Keratinocyte (primary cell): ENCODE data around the gene RFX3. TPM values are rescaled to one million over a fixed set of nuclear protein-coding genes. Genes with fewer than 3 reads are reported as not detected.

Source experiments
- DNase-seq: peaks from one replicate; pipeline ENCODE4 v3.0.0-alpha.2; 2011; ENCODE audit warnings: low read depth, missing footprints, low spot score
- FAIRE-seq: peaks from 2 replicates; lab custom pipeline; 2011; peaks lifted over from hg19 to GRCh38; lab: Jason Lieb, UNC
- H2AFZ ChIP-seq: 2 replicates; pipeline ENCODE4 v1.6.0; 2012; ENCODE audit warnings: low read length, control low read depth, inconsistent platforms; ENCODE audit not compliant: control insufficient read depth
- H3K27ac ChIP-seq: 2 replicates; pipeline ENCODE4 v1.5.1; 2011; ENCODE audit warnings: low read length; ENCODE audit not compliant: control insufficient read depth, insufficient read depth
- H3K27me3 ChIP-seq: 3 replicates; pipeline ENCODE4 v1.6.0; 2011; ENCODE audit warnings: low read length; ENCODE audit not compliant: control insufficient read depth, insufficient read depth; ENCODE audit errors: extremely low read depth
- H3K36me3 ChIP-seq, 2 experiments: 2 replicates in 1 of 2; 3 replicates in 1 of 2; pipeline ENCODE4 v1.5.1; 2011; ENCODE audit warnings: low read length in 2 of 2, mild to moderate bottlenecking in 1 of 2; ENCODE audit not compliant: control insufficient read depth in 2 of 2, insufficient read depth in 2 of 2; ENCODE audit errors: extremely low read depth in 1 of 2
- H3K4me1 ChIP-seq: 3 replicates; pipeline ENCODE4 v1.5.1; 2011; ENCODE audit warnings: low read length; ENCODE audit not compliant: control insufficient read depth, insufficient read depth; ENCODE audit errors: extremely low read depth
- H3K4me2 ChIP-seq: 3 replicates; pipeline ENCODE4 v1.6.0; 2011; ENCODE audit warnings: low read depth, low read length; ENCODE audit not compliant: control insufficient read depth, insufficient read depth; ENCODE audit errors: extremely low read depth
- H3K4me3 ChIP-seq, 3 experiments: fragments of 200-600 bp in 1 of 3; sonication (generic) in 1 of 3; 2 replicates in 2 of 3; 3 replicates in 1 of 3; pipeline ENCODE4 v1.5.1; 2011 to 2016; ENCODE audit warnings: low read length in 3 of 3, mild to moderate bottlenecking in 3 of 3, control low read depth in 2 of 3, inconsistent platforms in 1 of 3, low read depth in 1 of 3, mixed read lengths in 1 of 3, mixed run types in 1 of 3, moderate library complexity in 1 of 3; ENCODE audit not compliant: control insufficient read depth in 2 of 3, insufficient read depth in 2 of 3; ENCODE audit errors: extremely low read depth in 1 of 3
- H3K79me2 ChIP-seq: 2 replicates; pipeline ENCODE4 v1.6.0; 2012; ENCODE audit warnings: low read length; ENCODE audit not compliant: control insufficient read depth, insufficient read depth
- H3K9ac ChIP-seq: 3 replicates; pipeline ENCODE4 v1.6.0; 2011; ENCODE audit warnings: low read length; ENCODE audit not compliant: control insufficient read depth, insufficient read depth; ENCODE audit errors: extremely low read depth
- H3K9me1 ChIP-seq: 3 replicates; pipeline ENCODE4 v1.6.0; 2011; ENCODE audit warnings: low read length; ENCODE audit not compliant: control insufficient read depth, insufficient read depth; ENCODE audit errors: extremely low read depth
- H3K9me3 ChIP-seq: 2 replicates; pipeline ENCODE4 v1.5.1; 2012; ENCODE audit warnings: low read depth, low read length; ENCODE audit not compliant: control insufficient read depth
- H4K20me1 ChIP-seq: 3 replicates; pipeline ENCODE4 v1.6.0; 2011; ENCODE audit warnings: low read length; ENCODE audit not compliant: control insufficient read depth, insufficient read depth; ENCODE audit errors: extremely low read depth
- EZH2 ChIP-seq: IDR thresholded peaks from one replicate; pipeline ENCODE4 v1.6.1; 2012; ENCODE audit warnings: inconsistent platforms, mild to moderate bottlenecking, low read length, moderate library complexity
- dilution Hi-C: fragments of 300-500 bp; cut with MboI; formaldehyde crosslinking; loops from one replicate; pipeline ENCODE4 v1.7.0; 2020; ENCODE audit warnings: low sequenced_read_pairs; ENCODE audit not compliant: extremely low pct_ligation_motif_present
- polyA plus RNA-seq, 5 experiments: library from polyadenylated mRNA; depleted of rRNA in 3 of 5; stranded (reverse) in 3 of 5; stranded (forward) in 1 of 5; unstranded in 1 of 5; fragments of >200 nt; gene quantifications; 1 replicate in 1 of 5; 2 replicates in 3 of 5; 3 replicates in 1 of 5; pipeline versions ENCODE4 v1.2.1 to v1.2.3, GENCODE V29; 2011 to 2012; ENCODE audit warnings: missing spikeins in 2 of 5, low read depth in 1 of 5, low replicate concordance in 1 of 5
- TF ChIP-seq, protein P1 (sequence below), 3 experiments: IDR thresholded peaks in 1 of 3; conservative IDR thresholded peaks in 1 of 3; optimal IDR thresholded peaks in 1 of 3; 2 replicates in 2 of 3; 3 replicates in 1 of 3; pipeline versions ENCODE3 to v1.5.1; 2011; ENCODE audit warnings: low read length in 3 of 3, mild to moderate bottlenecking in 3 of 3, moderate library complexity in 2 of 3, control low read depth in 1 of 3, inconsistent platforms in 1 of 3; ENCODE audit not compliant: insufficient read depth in 2 of 3; ENCODE audit errors: extremely low read depth in 1 of 3

The RFX3 gene
- polyA plus RNA-seq, 1 donor (not counting 4 experiments of a cell fraction or from before 2014, with no cell fraction given), result 1.8 TPM

DNA sequence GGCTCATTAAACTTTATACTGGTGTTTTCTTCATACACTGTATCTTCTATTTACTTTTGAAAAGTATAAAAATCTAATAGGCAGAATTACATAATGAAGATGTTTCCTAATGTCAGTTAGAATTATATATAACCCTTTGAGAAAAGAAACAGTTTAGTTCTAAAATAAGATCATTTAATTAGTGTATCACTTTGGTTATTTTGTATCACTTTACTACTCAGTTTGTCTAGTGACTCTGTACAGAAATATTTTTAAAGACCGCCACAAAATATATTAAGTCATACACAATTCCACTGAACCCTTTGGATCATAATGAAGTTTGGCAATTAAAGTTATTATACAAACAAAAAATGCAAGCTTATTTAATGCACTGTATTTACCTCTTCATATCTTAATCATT, 15.0 kb downstream of the RFX3 start:
- H3K4me2 ChIP-seq, result no peak overlapping the region
- no peak overlapping the region for H3K27ac ChIP-seq
- dilution Hi-C loops, result no loop called here
- H2AFZ ChIP-seq, result no peak overlapping the region
- H3K27me3 ChIP-seq, result no peaks in the 10 kb centered on the region
- no peaks in the 10 kb centered on the region for H3K79me2 ChIP-seq
- H3K36me3 ChIP-seq, result no peaks in the 10 kb centered on the region
- peaks cover 10% of the 10 kb centered on the region for H3K4me1 ChIP-seq
- H3K9me1 ChIP-seq, result no peaks in the 10 kb centered on the region
- FAIRE-seq (no peak), DNase-seq (no peak)
- no peak for TF ChIP-seq EZH2
- TF ChIP-seq, protein P1, sequence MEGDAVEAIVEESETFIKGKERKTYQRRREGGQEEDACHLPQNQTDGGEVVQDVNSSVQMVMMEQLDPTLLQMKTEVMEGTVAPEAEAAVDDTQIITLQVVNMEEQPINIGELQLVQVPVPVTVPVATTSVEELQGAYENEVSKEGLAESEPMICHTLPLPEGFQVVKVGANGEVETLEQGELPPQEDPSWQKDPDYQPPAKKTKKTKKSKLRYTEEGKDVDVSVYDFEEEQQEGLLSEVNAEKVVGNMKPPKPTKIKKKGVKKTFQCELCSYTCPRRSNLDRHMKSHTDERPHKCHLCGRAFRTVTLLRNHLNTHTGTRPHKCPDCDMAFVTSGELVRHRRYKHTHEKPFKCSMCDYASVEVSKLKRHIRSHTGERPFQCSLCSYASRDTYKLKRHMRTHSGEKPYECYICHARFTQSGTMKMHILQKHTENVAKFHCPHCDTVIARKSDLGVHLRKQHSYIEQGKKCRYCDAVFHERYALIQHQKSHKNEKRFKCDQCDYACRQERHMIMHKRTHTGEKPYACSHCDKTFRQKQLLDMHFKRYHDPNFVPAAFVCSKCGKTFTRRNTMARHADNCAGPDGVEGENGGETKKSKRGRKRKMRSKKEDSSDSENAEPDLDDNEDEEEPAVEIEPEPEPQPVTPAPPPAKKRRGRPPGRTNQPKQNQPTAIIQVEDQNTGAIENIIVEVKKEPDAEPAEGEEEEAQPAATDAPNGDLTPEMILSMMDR (optimal IDR thresholded peaks at IDR 0.05 in 1 of 3, IDR thresholded peaks at IDR 0.05 in 1 of 3, conservative IDR thresholded peaks at IDR 0.05 in 1 of 3; ENCODE audit: extremely low read depth in 1 of 3, insufficient read depth in 2 of 3, low read length in 3 of 3), result no peak
- H3K9ac ChIP-seq, result no peak overlapping the region
- H4K20me1 ChIP-seq, result no peaks in the 10 kb centered on the region
- H3K9me3 ChIP-seq, result no peaks in the 10 kb centered on the region
- H3K4me3 ChIP-seq, result no peak overlapping the region

DNA sequence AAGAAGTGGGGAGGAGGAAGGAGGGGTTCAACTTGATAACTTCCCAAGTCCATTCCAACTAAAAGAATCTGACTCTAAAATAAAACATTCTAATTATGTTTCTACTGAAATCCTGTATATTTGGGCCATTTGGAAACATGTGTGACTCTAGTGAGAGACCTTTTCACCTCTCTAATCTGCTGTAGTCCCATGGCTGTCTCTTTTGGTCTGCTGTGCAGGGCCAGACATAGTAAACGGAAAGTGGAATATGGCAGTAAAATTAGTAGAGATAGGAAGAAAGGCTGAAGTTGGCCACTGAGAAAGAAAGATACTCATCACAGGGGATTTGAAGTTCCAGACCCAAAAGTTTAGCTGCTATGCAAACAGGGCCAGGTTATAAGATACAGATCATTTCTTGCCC, 15.9 kb downstream of the RFX3 start:
- FAIRE-seq, result no peak
- Histone ChIP-seq H3K9me1 (no peaks in the 10 kb centered on the region), H3K9me3 (no peaks in the 10 kb centered on the region), H3K4me2 (no peak overlapping the region), H3K36me3 (no peaks in the 10 kb centered on the region), H2AFZ (no peak overlapping the region), H3K9ac (no peak overlapping the region), H3K27ac (no peak overlapping the region), H3K79me2 (no peaks in the 10 kb centered on the region), H4K20me1 (no peaks in the 10 kb centered on the region), H3K4me3 (no peak overlapping the region), H3K27me3 (no peaks in the 10 kb centered on the region), H3K4me1 (peaks cover 10% of the 10 kb centered on the region)
- TF ChIP-seq, protein P1 (optimal IDR thresholded peaks at IDR 0.05 in 1 of 3, IDR thresholded peaks at IDR 0.05 in 1 of 3, conservative IDR thresholded peaks at IDR 0.05 in 1 of 3; ENCODE audit: extremely low read depth in 1 of 3, insufficient read depth in 2 of 3, low read length in 3 of 3), result no peak
- no peak for TF ChIP-seq EZH2
- dilution Hi-C loops, result no loop called here
- DNase-seq, result no peak
